Stimulated activated effector memory CD8-positive, alpha-beta T cell treated with anti-CD3 and anti-CD28 coated beads, Interleukin-12 subunit alpha, Interleukin-12 subunit beta, amount 100 ng/mL, for 72 hours (primary cell): ENCODE data around the gene MROH2A.

ENCODE experiments used
- ATAC-seq: fragments of 150-1000 bp; cut with Tn5 transposase; 2 replicates; pipeline ENCODE4 v1.10.0; 2021
- DNase-seq, 2 donors: peaks; one replicate each; pipeline ENCODE4 v3.0.0; 2021 to 2022; ENCODE audit warnings: low spot score in 2 of 2
- H3K27ac Mint-ChIP-seq: one replicate; pipeline ENCODE4 v1.8.0; 2022; ENCODE audit warnings: mild to moderate bottlenecking, mixed read lengths
- H3K36me3 Mint-ChIP-seq: one replicate; pipeline ENCODE4 v1.8.0; 2022; ENCODE audit warnings: mild to moderate bottlenecking, mixed read lengths
- H3K4me1 Mint-ChIP-seq: one replicate; pipeline ENCODE4 v1.8.0; 2022; ENCODE audit warnings: mixed read lengths
- H3K4me3 Mint-ChIP-seq: one replicate; pipeline ENCODE4 v1.8.0; 2022; ENCODE audit warnings: mild to moderate bottlenecking, mixed read lengths
- H3K9me3 Mint-ChIP-seq: one replicate; pipeline ENCODE4 v1.8.0; 2022; ENCODE audit warnings: mixed read lengths

The MROH2A gene

GRCh38 chr2:233830111-233830802 is 52.1 kb downstream of the MROH2A start:
- DNase-seq = no peak
- Mint-ChIP-seq H3K9me3 (no peaks in the 10 kb centered on the region), H3K36me3 (peaks cover 2% of the 10 kb centered on the region), H3K4me1 (no peaks in the 10 kb centered on the region), H3K4me3 (no peak overlapping the region), H3K27ac (no peak overlapping the region)
- no peak for ATAC-seq

GRCh38 chr2:233831011-233831721 is 53.0 kb downstream of the MROH2A start:
- H3K4me3 Mint-ChIP-seq = no peak overlapping the region
- DNase-seq = no peak
- peak; percentile 29 for ATAC-seq
- no peak overlapping the region for H3K27ac Mint-ChIP-seq
- no peaks in the 10 kb centered on the region for H3K4me1 Mint-ChIP-seq
- peaks cover 11% of the 10 kb centered on the region for H3K36me3 Mint-ChIP-seq
- H3K9me3 Mint-ChIP-seq = no peaks in the 10 kb centered on the region

- Mint-ChIP-seq H3K36me3 (peaks cover 18% of the 10 kb centered on the region), H3K4me1 (no peaks in the 10 kb centered on the region), H3K4me3 (no peak overlapping the region), H3K27ac (no peak overlapping the region), H3K9me3 (no peaks in the 10 kb centered on the region)
- ATAC-seq = no peak
- DNase-seq = no peak
Observed at GRCh38 chr2:233831861-233832260, 53.7 kb downstream of the MROH2A start.

- DNase-seq (no peak), ATAC-seq (no peak)
- H3K4me3 Mint-ChIP-seq = no peak overlapping the region
- H3K9me3 Mint-ChIP-seq = no peaks in the 10 kb centered on the region
- H3K27ac Mint-ChIP-seq = no peak overlapping the region
- no peaks in the 10 kb centered on the region for H3K4me1 Mint-ChIP-seq
- peaks cover 23% of the 10 kb centered on the region for H3K36me3 Mint-ChIP-seq
Observed at GRCh38 chr2:233832414-233832813, 54.3 kb downstream of the MROH2A start.

GRCh38 chr2:233832869-233833311 is 54.8 kb downstream of the MROH2A start:
- ATAC-seq (peak; percentile 4), DNase-seq (no peak)
- H3K4me1 Mint-ChIP-seq = peaks cover under 1% of the 10 kb centered on the region
- no peak overlapping the region for H3K27ac Mint-ChIP-seq
- H3K9me3 Mint-ChIP-seq = no peaks in the 10 kb centered on the region
- peaks cover 28% of the 10 kb centered on the region for H3K36me3 Mint-ChIP-seq
- no peak overlapping the region for H3K4me3 Mint-ChIP-seq

- Mint-ChIP-seq H3K4me3 (no peak overlapping the region), H3K36me3 (peaks cover 32% of the 10 kb centered on the region), H3K27ac (no peak overlapping the region), H3K4me1 (peaks cover 5% of the 10 kb centered on the region), H3K9me3 (no peaks in the 10 kb centered on the region)
- no peak for DNase-seq
- ATAC-seq = no peak
Observed at GRCh38 chr2:233833345-233833744, 55.2 kb downstream of the MROH2A start.

GRCh38 chr2:233835230-233836186 is 57.4 kb downstream of the MROH2A start:
- no peak for ATAC-seq
- DNase-seq = no peak
- peaks cover 54% of the 10 kb centered on the region for H3K36me3 Mint-ChIP-seq
- no peaks in the 10 kb centered on the region for H3K9me3 Mint-ChIP-seq
- H3K27ac Mint-ChIP-seq = no peak overlapping the region
- no peak overlapping the region for H3K4me3 Mint-ChIP-seq
- H3K4me1 Mint-ChIP-seq = peaks cover 16% of the 10 kb centered on the region

- no peak overlapping the region for H3K27ac Mint-ChIP-seq
- H3K4me1 Mint-ChIP-seq = peaks cover 18% of the 10 kb centered on the region
- peaks cover 63% of the 10 kb centered on the region for H3K36me3 Mint-ChIP-seq
- DNase-seq (no peak), ATAC-seq (no peak)
- no peaks in the 10 kb centered on the region for H3K9me3 Mint-ChIP-seq
- no peak overlapping the region for H3K4me3 Mint-ChIP-seq
Observed at GRCh38 chr2:233836359-233836758, 58.2 kb downstream of the MROH2A start.

GRCh38 chr2:233837694-233838229 is 59.6 kb downstream of the MROH2A start:
- peaks cover 77% of the 10 kb centered on the region for H3K36me3 Mint-ChIP-seq
- no peak for DNase-seq
- no peaks in the 10 kb centered on the region for H3K9me3 Mint-ChIP-seq
- H3K27ac Mint-ChIP-seq = peak overlapping the region; percentile 60
- ATAC-seq = no peak
- H3K4me1 Mint-ChIP-seq = peaks cover 18% of the 10 kb centered on the region
- no peak overlapping the region for H3K4me3 Mint-ChIP-seq

- Mint-ChIP-seq H3K9me3 (no peaks in the 10 kb centered on the region), H3K4me3 (no peak overlapping the region), H3K4me1 (peaks cover 18% of the 10 kb centered on the region), H3K27ac (peak overlapping the region; percentile 60), H3K36me3 (peaks cover 81% of the 10 kb centered on the region)
- ATAC-seq (no peak), DNase-seq (no peak)
Observed at GRCh38 chr2:233838251-233838650, 60.1 kb downstream of the MROH2A start.

GRCh38 chr2:233838726-233839446 is 60.8 kb downstream of the MROH2A start:
- ATAC-seq (no peak), DNase-seq (no peak)
- Mint-ChIP-seq H3K4me3 (no peak overlapping the region), H3K27ac (peak overlapping the region; percentile 60), H3K4me1 (peaks cover 18% of the 10 kb centered on the region), H3K9me3 (no peaks in the 10 kb centered on the region), H3K36me3 (peaks cover 88% of the 10 kb centered on the region)

GRCh38 chr2:233839447-233839820 is 61.3 kb downstream of the MROH2A start:
- DNase-seq = no peak
- Mint-ChIP-seq H3K4me1 (peaks cover 18% of the 10 kb centered on the region), H3K27ac (no peak overlapping the region), H3K36me3 (peaks cover 93% of the 10 kb centered on the region), H3K9me3 (no peaks in the 10 kb centered on the region), H3K4me3 (no peak overlapping the region)
- ATAC-seq = peak; percentile 19

GRCh38 chr2:233840520-233840919 is 62.4 kb downstream of the MROH2A start:
- Mint-ChIP-seq H3K27ac (no peak overlapping the region), H3K4me3 (no peak overlapping the region)
- no peak for ATAC-seq

GRCh38 chr2:233841183-233841582 is 63.1 kb downstream of the MROH2A start:
- ATAC-seq = no peak
- H3K9me3 Mint-ChIP-seq = no peaks in the 10 kb centered on the region
- peaks cover 100% of the 10 kb centered on the region for H3K36me3 Mint-ChIP-seq
- H3K27ac Mint-ChIP-seq = no peak overlapping the region
- no peak for DNase-seq
- no peak overlapping the region for H3K4me3 Mint-ChIP-seq
- H3K4me1 Mint-ChIP-seq = peaks cover 18% of the 10 kb centered on the region

More at GRCh38 chr2:233840520-233840919, 62.4 kb downstream of the MROH2A start:
- peaks cover 100% of the 10 kb centered on the region for H3K36me3 Mint-ChIP-seq
- H3K4me1 Mint-ChIP-seq = peaks cover 18% of the 10 kb centered on the region
- H3K9me3 Mint-ChIP-seq = no peaks in the 10 kb centered on the region
- DNase-seq = no peak
